Fibroblast of peridontal ligament (primary cell): Measurements from ENCODE around the gene EPB41.
A peak's percentile ranks its signal among the peaks of the same experiment; 100 is the strongest.
"Not testable (repeated sequence)": the region's sequence is repeated elsewhere in the genome, so short reads cannot be mapped to it uniquely, and the experiment has no call there.

Experiments used
- DNase-seq: peaks from one replicate; pipeline ENCODE4 v3.0.0-alpha.2; 2010; ENCODE audit errors: extremely low read depth

Gene EPB41

GRCh38 chr1:28976248-28976647 lies 61.9 kb downstream of the EPB41 start:
- no peak for DNase-seq

- DNase-seq: peak; percentile 44
Measured at GRCh38 chr1:28981210-28981609, 66.8 kb downstream of the EPB41 start.

GRCh38 chr1:28982198-28982597 lies 67.8 kb downstream of the EPB41 start:
- no peak for DNase-seq

- no peak for DNase-seq
Measured at GRCh38 chr1:28983091-28983490, 68.7 kb downstream of the EPB41 start.

- no peak for DNase-seq
Measured at GRCh38 chr1:28983509-28984310, 69.3 kb downstream of the EPB41 start.

- no peak for DNase-seq
Measured at GRCh38 chr1:28984311-28984684, 69.9 kb downstream of the EPB41 start.

- no peak for DNase-seq
Measured at GRCh38 chr1:28985427-28985826, 71.1 kb downstream of the EPB41 start.

GRCh38 chr1:28986306-28986910 lies 72.0 kb downstream of the EPB41 start:
- no peak for DNase-seq

- no peak for DNase-seq
Measured at GRCh38 chr1:29002792-29003191, 88.4 kb downstream of the EPB41 start.

- DNase-seq: no peak
Measured at GRCh38 chr1:29004288-29004687, 89.9 kb downstream of the EPB41 start.

- DNase-seq: no peak
Measured at GRCh38 chr1:29004798-29005197, 90.4 kb downstream of the EPB41 start.

GRCh38 chr1:29011775-29012174 lies 97.4 kb downstream of the EPB41 start:
- no peak for DNase-seq

- no peak for DNase-seq
Measured at GRCh38 chr1:29017235-29017634, 102.9 kb downstream of the EPB41 start.

GRCh38 chr1:29017975-29018712 lies 103.8 kb downstream of the EPB41 start:
- DNase-seq: no peak

- DNase-seq: peak; percentile 48
Measured at GRCh38 chr1:29022620-29023019, 108.3 kb downstream of the EPB41 start.

GRCh38 chr1:29029667-29030066 lies 115.3 kb downstream of the EPB41 start:
- DNase-seq: no peak

- no peak for DNase-seq
Measured at GRCh38 chr1:29032841-29033240, 118.5 kb downstream of the EPB41 start.

GRCh38 chr1:29033829-29034466 lies 119.6 kb downstream of the EPB41 start:
- DNase-seq: peak; percentile 76

GRCh38 chr1:29043274-29043965 lies 129.1 kb downstream of the EPB41 start:
- no peak for DNase-seq

- no peak for DNase-seq
Measured at GRCh38 chr1:29044010-29044409, 129.6 kb downstream of the EPB41 start.

GRCh38 chr1:29045663-29046062 lies 131.3 kb downstream of the EPB41 start:
- not testable (repeated sequence) for DNase-seq

- no peak for DNase-seq
Measured at GRCh38 chr1:29047142-29047541, 132.8 kb downstream of the EPB41 start.
